ENCODE data around the gene VASN.
"Not testable (repeated sequence)": the region's sequence is repeated elsewhere in the genome, so short reads cannot be mapped to it uniquely, and the experiment has no call there.

The VASN gene

DNA sequence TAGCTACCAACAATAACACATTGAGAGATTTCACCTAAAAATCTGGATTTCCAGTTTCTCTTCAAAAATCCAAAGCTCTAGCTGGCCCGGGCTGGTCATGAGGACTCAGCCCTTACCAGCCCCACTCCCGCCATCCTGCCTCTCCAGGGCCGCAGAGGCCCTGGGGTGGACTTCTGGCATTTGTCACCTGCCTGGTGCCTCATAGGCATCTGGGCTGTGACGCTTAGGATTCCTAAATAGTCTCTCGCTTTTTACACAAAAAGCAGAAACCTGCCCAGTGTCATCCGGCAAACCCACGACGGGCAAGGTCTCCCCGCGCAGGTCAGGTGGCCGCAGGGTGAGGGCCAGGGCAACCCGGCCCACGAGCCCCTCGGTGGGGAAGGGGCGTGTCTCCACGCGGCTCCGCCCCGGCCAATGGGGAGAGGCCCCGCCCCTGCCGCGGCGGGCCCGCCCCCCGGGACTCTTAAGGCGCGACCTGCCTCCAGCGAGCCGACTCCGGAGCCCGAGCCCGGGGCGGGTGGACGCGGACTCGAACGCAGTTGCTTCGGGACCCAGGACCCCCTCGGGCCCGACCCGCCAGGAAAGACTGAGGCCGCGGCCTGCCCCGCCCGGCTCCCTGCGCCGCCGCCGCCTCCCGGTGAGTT lies at the start of gene VASN:
Gene VASN (plus strand): TSS at position 492 of the 644 bp plus-strand sequence. CDS start 9,030 bp downstream, outside the sequence.
- DNase-seq, result peak; percentile 57 to 84 (median 61)

DNA sequence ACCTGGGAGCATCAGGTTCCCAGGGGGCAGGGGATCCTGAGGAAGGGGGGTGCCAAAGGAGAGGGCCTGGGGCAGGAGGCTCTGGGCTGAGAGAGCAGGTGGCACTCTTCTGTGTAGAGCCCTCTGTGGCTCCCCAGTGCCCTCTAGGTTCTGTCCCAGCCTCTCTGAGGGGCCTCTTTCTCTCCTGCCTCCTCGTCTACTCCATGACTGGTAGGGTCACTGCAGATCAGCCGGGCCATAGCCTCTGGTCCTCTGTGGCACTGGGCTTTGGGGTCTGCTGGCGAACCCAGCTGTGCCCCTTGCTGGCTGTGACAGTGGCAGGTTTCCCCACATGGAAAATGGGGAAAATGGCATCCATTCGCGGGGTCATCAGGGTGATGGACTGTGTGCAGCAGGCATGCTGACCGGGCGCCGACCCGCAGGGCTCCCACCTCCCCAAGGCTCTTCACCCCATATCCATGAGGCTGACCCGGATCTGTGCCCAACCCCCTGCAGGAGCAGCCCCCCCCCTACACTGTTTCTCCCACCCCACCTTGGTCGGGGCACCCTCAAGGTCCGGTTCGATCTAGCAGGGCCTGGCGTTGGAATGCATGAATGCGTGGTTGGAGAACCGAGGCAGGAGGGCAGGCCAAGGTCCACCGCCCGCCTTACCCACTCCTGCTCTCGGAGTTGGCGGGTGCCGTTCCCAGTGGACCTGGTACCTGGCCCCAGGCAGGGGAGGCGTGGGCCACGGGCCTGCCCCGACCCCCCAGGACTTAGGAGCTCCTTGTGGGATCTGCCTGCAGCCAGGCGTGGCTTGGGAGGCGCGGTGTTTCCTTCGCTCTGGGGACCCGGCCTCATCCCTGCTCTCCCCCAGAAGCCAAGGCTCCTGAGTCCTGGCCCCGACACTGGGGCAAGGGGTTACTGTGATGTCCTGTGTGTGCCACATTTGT lies 49.3 kb upstream of the VASN start:
- DNase-seq, result no peak

DNA sequence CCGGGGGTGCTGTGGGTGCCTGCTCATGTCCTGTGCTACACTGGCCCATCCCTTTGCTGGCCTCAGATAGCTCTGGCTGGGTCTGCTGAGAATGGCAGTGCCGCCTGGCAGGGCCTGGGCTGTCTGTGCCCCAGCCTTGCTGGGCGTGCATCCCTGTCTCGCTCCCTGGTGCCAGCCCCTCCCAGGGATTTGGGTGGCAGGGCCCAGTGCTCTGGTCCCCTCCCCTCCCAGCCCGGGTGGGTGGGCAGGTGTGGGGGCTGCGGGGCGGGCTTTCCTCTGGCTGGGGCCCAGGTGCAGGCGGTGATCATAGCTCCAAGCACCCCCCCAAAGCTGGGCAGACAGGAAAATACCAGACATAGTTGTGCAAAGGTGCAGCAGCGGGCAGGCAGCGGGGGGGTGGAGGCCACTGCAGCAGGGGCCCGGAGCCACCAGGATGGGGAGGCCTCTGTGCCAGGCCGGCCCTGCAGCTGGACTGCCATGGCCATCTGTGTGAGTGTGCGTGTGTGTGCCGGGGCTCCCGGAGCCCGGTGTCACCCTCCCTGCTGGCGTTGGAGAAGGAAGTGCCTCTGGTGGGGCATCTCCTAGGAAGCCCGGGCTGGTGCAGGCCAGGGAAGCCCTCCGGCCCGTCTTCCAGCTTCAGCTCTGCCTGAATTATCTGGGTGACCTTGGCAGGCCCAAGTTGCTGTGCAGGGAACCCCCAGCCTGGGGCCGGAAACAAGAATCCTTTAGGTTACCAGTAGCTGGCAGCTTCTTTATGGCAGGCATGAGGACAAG lies 48.4 kb upstream of the VASN start:
- no peak for DNase-seq

DNA sequence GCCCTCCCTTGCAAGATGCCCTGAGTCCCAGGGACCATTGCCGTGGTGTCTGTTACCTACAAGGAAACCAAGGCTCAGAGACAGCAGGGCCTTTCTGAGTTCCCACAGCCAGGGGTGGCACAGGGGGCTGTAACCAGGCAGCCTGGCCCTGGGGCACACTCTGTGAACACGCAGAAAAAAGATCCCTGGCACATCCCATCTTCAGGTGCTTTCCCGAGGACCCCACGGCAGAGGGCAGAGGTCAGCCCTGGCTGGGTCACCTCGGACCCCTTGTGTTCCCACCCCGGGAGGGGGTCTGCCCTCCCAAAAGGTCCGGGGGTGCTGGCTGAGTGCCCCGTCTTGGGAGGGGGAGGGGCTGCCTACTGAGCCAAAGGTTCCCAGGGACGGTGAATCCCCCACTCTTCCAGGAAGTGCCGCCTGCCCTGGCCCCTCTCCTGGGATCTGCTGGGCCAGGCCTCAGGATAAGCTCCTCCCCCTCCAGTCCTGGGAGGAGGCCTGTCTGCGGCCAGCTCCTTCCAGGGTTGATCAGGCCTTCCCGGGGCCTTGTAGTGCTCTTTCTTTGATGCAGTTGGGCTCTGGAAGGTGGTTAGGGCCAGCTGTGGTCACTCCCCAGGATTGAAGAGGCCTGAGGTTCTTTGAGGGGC lies 47.7 kb upstream of the VASN start:
- no peak for DNase-seq

DNA sequence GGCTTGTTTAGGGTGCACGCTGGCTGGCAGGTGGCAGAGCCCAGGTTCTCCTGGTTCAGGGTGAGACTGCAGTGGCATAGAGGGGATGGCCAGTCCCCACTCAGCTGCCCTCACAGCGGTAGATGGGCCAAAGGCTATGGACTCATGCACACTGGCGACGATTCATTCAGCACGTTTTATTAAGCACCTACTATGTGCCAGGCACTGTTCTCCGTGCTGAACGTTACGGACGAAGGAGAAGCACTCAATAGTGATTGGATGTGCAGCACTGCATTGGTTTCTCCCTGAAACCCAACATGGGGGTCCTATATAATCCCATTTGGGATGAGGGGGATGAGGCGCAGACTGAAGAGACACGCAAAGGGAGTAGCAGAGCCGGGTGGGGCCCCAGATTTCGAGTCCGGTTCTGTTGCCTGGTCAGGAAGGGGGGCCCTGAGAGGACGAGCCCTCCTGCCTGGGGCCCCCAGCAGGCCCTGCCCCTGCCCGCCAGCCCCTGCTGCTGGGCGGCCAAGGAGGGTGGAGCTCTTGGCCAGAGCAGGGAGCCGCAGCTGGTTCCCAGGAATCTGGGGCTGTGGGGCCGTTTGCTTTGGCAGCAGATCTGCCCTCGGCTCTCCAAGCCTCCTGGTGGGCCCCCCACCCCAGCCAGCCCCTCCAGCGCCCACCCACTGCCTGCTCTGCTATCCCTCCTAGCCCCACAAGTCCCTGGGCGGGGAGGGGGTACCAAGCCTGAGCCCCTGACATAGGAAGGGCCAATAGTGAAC lies 47.0 kb upstream of the VASN start:
- no peak for DNase-seq

DNA sequence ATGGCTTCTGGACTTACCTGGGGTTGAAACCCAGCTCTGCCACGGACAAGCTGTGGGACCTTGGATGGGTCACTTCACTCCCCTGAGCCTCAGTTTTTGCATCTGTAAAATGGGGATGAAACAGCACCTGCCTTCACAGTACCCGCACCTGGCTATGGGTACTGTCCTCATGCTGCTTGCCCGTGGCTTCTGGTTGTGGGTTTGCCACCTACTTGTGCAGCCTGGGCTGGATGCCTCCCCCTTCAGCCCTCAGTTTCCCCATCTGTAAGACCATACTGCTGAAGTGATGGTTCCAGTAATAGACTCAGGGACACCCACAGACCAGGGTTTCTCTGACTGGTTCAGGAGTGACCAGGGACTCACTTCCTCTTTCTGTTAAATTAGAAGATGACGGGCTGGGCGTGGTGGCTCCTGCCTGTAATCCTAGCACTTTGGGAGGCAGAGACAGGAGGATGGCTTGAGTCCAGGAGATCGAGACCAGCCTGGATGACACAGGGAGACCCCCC lies 46.3 kb upstream of the VASN start:
- peak; percentile 83 to 86 (median 83) for DNase-seq

DNA sequence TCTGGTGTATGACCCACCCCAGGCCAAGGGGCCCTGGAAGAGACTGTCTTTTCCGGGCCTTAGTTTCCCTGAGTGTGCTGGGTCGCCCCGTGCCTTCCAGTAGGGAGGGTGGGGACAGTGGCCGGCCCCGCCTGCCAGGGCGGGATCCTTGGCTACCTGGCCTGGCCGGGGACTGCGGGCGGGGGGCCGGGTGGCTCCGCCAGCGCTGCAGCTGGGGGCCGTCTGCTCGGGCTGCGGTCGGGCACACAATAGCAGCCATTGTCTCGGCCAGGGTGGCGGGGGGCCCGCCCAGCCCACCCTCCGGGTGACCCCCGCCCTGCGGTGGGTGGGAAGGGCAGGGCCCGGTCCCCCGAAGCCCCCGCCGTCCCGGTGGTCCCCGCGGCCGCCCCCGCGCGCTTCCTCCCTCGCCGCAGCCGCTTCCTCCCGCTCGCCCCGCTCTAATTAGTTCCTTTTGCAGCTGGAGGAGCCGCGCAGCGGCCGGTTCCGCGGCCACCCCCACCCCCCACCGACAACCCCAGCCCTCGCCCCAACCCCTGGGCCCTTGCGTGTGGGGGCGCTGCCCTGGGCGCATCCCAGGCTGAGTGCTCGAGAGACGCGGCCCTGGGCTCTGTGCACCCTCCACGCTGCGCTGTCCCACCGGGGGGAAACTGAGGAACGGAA lies 44.1 kb upstream of the VASN start:
- DNase-seq, result peak in 1 of 3 donors; percentile 43

DNA sequence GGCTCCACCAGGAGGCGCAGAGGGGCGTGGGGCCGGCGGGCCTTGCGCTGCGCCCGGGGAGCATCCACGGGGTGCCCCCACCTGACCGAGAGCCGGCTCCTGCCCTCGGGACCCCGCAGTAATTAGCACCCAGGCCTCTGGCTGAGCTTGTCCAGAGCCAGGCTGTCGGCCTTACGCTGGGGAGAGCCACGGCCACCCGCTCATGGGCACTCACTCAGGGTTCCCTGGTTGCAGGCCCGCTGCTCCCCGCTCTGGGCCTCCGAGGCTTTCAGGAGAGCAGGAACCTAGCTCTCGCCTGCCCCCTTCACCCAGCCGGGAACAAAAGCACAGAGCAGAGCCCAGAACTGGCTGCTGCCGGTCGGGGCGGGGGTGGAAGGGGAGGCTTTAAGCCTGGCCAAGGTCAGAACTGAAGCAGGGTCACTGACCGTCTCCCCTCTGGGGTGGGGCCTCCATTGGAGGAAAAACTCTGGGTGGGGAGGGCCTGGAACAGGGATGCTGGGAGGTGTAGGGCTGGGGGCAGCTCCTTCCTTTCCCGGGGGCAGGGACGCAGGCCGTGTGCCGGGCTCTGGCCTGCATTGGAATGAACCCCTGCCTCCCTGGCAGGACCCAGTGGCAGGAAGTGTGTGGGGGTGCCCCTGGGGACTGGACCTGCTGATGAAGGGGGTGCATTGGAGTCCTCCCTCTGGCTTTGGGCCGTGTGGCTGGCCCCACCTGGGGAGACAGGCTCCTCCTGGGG lies 43.4 kb upstream of the VASN start:
- peak; percentile 74 to 87 (median 77) for DNase-seq

DNA sequence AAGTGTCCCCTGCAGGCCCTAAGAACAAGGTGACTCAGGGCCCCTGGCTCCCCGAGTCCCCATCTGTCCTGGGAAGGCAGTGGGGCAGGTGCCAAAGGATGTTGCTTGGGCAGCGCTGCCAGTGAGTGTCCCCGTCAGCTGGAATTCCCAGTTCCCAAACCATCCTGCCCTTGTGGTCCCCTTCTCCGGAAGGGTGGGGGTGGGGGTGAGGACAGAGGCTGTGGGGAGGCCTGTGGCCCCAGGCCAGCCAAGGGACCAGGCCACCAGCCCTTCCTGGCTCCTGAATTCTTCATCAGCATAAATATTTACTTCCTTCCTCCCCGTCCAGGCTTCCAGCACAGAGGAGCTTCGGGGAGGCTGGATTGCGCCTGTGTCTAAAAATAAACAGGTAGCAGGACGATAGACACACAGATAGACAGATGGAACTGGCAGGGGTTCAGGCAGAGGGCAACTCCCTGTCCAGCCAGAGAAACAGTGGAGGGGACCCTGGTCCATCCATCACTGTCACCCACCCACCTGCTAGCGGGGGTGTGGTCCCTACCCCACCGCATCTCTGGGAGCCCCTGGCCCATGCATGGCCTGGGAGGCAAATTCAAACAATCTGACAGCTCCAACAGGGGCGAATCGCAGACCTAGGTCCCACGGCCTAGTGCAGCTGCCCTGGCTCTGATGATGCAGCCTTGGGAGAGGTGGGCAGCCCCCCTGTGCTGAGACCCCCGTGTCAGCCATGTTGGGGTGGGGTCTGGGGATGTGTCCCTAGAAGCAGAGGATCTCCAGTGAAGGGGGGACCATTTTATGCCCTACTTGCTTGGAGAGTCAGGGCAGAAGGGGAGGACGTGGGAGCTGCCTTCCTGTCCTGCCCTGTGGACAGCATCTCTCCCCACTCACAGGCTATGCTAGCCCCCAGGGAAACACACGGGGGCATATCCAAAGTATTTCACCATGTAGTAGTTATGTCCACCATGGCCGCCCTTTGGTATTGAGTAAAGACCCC lies 42.6 kb upstream of the VASN start:
- no peak for DNase-seq

DNA sequence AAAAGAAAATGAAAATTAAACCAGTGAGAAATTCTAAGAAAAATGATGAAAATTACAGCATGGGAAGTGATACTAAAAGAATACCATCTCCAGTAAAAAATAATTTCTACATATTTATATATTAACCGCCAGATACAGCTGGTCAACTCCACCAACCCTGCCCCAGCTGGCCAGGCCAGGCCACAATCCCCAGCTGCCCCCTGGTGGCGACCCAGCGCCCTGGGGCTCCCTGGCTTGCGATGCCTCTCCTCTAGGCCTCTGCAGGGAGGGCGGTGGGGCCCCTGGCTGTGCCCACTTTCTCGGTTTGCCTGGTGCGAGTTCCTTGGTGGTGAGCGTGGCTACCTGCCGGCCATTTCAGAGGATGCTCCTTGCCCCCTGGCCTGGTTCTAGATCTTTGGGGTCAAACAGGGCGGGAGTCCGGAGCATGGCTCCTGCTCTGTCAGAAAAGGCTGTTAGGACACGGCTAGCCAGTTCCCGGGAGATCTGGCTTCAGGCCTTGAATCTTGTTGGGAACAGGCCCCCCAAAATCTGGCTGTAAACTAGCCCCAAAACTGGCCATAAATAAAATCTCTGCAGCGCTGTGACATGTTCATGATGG lies 41.3 kb upstream of the VASN start:
- DNase-seq, result peak; percentile 81 to 94 (median 88)

DNA sequence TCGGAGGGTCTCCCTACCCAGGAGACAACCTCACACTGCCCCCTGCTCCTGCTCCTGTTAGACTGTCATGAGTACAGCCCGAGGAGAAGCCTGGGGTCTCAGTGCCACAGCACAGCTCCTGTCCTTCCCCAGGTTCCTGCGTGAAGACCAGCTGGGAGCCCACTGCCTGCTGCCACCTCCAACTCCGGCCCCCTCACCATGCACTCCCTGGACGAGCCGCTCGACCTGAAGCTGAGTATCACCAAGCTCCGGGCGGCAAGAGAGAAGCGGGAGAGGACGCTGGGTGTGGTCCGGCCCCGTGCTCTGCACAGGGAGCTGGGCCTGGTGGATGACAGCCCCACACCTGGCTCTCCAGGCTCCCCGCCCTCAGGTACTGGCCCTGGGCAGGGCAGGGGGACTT lies 39.6 kb upstream of the VASN start:
- DNase-seq, result no peak

DNA sequence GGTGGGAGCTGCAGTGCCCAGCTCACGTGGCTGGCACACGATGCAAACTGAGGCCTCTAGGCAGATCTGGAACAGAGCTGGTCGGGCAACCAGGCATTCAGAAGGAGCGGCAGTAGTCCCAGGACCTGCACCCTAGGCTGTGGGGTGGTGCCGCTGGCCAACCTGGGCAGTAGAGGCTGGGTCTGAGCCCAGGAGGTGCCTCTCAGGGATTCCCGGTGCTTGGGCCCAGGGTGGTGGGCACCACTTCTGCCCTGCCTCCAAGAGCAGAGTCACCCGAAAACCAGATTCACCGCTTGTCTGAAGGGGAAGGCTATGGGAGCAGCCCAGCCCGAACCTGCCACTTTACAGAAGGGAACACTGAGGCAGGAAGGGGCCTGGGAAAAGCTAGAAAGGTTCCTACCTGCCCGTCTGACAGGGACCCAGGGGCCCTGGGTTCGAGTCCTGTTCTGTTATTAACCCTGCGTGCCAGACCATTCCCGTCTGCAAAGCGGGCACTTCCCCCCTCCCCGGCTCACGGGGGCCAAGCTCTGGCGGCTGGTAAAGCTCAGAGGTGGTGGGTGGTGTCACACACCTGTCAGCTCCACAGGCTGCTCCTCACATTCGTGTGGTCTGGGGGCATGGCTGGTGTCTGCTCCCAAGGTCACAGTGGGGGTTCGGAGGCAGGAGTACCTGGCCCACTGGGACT lies 38.9 kb upstream of the VASN start:
- DNase-seq, result no peak

DNA sequence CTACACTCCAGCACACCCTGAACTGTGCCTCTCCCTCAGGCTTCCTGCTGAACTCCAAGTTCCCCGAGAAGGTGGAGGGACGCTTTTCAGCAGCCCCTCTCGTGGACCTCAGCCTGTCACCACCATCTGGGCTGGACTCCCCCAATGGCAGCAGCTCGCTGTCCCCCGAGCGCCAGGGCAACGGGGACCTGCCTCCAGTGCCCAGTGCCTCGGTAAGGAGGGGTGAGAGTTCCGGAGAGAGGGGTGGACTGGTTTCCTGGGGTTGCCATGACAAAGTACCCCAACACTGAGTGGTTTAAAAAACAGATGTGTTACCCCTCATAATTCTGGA lies 38.4 kb upstream of the VASN start:
- no peak for DNase-seq

DNA sequence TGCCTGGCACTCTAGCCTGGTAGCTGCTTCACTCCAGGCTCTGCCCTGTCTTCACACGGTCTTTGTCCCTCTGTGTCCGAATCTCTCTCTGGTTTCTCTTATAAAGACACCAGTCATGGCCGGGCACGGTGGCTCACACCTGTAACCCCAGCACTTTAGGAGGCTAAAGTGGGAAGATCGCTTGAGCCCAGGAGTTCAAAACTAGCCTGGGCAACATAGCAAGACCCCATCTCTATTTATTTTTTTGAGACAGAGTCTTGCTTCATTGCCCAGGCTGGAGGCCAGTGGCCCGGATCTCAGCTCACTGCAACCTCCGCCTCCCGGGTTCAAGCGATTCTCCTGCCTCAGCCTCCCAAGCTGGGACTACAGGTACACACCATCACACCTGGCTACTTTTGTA lies 37.9 kb upstream of the VASN start:
- not testable (repeated sequence) for DNase-seq

DNA sequence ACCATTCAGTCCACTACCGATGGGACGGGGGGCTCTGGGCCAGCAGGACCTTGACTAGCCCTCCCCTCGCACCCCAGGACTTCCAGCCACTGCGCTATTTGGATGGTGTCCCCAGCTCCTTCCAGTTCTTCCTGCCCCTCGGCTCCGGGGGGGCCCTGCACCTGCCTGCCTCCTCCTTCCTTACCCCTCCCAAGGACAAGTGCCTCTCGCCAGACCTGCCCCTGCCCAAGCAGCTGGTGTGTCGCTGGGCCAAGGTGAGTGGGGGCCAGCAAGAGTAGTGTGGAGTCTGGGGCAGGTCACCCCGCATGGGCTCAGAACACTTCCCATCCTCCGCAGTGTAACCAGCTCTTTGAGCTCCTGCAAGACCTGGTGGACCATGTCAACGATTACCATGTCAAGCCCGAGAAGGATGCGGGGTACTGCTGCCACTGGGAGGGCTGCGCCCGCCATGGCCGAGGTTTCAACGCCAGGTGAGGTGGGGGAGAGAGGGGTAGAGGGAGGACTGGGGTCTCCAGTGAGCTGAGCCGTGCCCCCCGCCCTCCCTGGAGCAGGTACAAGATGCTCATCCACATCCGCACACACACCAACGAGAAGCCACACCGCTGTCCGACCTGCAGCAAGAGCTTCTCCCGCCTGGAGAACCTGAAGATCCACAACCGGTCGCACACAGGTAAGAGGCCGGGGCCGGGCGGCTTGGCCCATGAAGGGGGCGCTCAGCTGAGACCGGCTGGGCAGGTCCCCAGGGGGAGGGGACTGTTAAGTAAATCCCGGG lies 36.7 kb upstream of the VASN start:
- DNase-seq, result no peak

DNA sequence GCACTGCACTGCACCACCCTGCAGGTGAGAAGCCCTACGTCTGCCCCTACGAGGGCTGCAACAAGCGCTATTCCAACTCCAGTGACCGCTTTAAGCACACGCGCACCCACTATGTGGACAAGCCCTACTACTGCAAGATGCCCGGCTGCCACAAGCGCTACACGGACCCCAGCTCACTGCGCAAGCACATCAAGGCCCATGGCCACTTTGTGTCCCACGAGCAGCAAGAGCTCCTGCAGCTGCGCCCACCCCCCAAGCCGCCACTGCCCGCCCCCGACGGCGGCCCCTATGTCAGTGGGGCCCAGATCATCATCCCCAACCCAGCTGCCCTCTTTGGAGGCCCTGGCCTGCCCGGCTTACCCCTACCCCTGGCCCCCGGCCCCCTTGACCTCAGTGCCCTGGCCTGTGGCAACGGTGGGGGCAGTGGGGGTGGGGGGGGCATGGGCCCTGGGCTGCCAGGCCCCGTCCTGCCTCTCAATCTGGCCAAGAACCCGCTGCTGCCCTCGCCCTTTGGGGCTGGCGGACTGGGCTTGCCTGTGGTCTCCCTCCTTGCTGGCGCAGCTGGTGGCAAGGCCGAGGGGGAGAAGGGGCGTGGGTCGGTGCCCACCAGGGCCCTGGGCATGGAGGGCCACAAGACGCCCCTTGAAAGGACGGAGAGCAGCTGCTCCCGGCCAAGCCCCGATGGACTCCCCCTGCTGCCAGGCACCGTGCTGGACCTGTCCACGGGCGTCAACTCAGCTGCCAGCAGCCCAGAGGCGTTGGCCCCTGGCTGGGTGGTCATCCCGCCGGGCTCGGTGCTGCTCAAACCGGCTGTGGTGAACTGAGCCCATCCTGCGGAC lies 34.7 kb upstream of the VASN start:
- DNase-seq, result no peak
